ENCODE data around the gene CCDC34.
"Not testable (repeated sequence)": the region's sequence is repeated elsewhere in the genome, so short reads cannot be mapped to it uniquely, and the experiment has no call there.

Gene CCDC34

DNA sequence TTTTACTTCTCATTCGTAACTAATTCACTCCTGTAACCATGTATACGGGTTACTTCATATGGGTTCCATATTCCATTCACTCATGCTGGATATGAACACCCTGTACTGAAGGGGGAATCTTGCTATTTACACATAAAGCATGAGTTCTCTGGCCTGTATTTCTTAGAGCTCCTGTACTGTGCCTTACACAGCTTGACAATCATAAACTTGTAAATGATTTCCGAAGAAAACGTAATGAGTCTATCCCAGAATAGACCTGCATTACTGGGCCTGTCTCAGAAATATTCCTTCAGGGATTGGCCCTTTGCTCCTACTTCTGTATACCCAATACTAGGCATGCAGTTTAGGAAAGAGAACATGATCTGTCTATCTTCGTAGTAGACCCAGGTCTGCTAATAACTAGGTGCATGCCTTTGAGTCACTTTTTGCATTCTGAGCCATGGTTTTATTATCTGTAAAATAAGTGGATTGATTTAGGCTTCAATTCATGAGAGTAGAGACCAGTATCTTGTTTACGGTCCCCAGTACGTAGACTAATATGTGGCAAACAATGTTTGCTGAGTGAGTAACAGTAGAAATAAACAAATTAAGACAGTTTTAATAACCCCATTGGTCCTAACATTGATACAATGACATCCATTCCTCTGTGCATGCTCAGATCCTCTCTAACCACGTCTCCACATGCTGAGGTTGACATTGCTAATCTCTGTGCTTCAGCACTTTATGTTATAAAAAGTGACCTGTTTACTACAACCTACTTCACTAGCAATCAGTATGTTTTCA is 1.2 kb downstream of the CCDC34 start:
- DNase-seq, result no peak

DNA sequence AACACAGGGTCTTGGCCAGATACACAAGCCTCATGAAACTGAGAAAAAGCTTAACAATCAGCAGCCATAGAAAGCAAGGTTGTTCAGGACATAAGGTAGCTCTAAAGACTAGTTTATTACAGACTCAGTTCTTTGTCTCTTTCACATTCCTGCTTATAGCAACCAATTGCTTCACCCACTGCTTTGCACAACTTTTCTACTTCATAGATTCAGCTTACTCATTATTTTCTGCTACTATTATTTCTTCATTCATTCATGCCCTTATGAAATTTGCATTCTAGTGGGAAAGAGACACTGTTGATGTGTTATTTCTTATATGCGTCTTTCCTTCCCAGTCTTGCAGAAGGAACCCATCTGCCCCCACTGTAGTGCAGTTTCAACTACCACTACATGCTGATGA is 4.7 kb downstream of the CCDC34 start:
- DNase-seq, result no peak

DNA sequence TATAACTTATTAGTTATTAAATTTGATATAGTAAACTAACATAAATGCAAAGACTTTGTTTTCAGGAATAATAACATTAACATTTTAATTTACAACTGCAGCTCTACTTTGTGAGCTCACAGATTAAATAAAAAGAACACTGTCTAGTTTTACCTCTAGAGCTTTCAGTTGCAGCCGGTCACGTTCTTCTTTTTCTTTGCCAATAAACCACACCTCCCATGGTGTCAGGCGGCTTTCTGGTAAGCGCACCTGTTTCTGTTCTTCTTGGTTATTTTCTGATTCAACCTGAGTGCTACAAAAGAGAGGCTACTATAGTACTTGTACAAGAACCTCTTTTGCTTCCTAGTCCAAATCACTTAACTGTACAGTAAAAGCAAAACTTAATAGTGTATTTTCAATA is 5.8 kb downstream of the CCDC34 start:
- DNase-seq, result no peak

DNA sequence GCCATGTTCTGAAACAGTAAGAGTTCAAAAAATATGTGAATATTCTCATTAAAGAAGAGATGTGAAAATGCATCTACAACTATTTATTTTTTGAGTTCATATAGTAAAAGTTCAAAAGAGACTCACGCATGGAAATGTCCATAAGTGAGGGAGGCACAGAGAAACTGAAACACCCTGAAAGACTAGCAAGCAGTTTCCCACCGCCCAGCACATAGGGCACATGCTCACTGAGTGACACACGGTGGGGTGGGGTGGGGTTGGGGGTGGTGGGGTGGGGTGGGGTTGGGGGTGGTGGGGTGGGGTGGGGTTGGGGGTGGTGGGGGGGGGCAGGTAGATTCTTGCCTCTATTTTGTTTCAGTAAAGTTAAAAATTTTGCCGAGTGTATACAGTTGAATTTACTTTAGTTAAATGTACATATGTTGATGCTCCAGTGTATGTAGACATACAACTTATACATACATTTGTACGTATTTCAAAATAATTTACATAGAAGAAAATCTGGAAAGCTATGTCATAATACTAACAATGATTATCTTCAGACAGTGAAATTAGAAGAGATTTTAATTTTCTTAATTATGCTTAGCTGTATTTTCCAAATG is 6.3 kb downstream of the CCDC34 start:
- DNase-seq, result no peak

DNA sequence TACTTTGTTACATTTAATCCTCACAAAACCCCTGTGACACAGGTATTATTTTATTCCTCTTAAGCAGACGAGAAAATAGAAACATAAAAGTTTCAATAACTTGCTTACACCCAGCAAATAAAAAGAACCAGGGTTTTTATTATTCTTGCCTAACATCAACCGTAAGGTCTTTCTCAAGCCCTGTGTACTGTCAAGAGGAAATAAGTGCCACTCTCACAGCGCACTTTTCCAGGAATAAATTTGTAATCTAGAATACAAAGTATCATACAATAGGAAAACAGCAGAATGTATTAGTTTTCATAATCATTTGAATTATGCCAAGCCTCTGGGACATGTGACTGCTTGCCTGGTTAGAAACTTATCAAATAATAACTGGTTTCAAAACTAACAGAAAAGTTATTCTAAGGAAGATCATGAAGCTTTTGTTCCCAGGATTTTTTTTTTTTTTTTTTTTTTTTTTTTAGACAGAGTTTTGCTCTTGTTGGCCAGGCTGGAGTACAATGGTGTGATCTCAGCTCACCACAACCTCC is 7.4 kb downstream of the CCDC34 start:
- no peak for DNase-seq

DNA sequence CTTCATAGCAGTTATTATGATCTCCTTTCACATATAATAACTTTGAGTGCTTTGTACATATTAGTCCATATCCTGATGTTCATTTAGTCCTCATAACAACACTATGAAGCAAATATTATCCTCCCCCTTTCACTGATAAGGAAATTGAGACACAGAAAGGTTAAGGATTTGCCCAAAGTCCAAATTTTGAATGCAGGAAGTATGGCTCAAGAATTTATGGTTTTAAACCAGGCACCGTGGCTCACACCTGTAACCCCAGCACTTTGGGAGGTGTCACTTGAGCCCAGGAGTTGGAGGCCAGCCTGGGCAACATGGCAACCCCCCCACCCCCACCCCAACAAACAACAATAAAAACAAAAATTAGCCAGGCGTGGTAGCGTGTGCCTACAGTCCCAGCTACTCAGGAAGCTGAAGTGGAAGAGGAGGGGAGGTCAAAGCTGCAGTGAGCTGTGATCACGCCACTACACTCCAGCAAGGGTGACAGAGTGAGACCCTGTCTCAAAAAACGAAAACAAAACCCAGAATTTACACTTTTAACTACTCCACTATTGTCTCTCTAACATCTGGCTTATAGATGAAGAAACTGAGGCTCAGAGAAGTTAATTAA is 8.6 kb downstream of the CCDC34 start:
- DNase-seq, result no peak

DNA sequence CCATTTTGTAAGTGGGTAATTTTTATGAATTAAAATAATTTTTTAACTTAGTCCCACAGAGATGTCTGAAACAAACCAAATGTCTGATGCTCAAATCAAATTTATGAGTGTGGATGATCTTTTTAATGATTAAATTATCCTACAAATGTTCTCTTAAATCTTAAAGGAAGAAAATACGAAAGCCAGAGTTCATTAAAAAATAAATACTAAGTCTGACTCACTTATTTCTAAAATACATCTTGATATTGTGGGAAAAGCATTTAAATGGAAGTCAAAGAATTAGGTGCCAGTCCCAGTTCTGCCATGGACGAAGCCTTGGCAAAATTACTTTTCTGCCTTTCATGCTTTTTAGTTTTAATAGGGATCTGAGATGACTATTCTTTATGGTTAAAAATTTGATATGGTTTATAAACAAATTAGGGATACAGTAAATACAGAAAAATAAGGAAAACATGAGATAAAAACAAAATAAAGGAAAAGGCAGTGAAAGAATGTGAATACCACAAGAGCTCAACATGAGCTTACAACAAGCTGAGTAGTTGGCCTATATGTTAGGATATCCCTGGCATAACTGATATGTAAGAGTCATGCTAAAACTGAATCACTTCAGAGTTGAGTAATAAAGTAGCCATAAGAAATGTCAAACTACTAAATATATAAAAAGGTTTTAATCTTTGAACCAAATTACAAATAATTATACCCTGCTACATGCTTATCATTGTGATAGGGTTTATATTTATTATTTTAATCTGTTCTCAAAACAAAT is 9.2 kb downstream of the CCDC34 start:
- no peak for DNase-seq

DNA sequence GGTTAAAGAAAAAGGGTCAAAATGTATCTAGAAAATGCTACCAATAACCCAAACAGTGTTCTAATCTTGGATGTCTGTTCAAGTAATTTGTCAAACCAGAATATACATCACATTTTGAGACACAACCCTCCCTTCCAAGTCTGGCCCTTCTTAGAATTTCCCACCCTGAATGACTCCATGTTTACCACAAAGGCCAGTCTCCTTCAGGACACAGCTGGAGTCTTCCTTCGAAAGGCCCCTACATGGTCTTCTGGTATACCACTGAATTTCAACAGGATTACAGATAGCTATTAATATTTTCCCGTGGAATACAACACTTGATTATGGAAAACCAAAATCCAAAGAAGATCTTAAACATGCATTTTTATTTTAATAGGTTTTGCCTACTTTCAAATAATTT is 10.2 kb downstream of the CCDC34 start:
- no peak for DNase-seq

DNA sequence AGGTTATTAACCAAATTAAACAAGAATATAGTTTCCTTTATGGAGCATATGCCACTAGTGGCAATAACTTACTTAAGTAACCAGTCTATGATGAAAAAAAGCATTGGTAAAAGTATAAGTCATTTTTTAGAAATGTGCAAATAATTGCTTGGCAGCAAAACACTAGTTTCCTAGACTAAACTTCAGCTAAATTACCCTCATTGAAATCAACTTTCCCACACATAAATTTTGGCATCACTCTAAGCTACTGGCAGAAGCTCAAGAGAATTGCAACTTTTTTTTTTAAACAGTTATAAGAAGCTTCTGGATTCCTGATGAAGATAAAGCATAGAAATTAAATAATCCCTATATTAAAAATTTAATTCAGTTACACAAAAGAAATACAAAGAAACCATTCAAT is 12.5 kb downstream of the CCDC34 start:
- DNase-seq, result no peak

DNA sequence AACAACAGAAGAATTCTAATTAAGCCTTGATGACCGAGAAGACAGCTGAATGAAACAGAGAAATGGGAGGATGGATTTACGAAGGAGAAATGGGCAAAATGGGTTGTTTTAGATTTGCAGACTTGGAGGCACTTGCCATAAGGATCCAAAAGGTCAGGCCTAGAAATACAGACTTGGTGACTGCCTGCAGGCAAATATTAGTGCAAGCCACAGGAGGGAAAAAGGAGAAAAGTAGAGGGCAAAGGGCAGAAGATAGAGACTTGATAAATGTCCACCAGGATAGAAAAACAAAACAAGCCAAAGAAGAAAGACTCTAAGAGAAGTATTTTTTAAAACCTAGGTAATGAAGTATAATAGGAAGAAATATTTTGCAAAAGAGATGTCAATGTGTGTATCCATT is 13.1 kb downstream of the CCDC34 start:
- no peak for DNase-seq

DNA sequence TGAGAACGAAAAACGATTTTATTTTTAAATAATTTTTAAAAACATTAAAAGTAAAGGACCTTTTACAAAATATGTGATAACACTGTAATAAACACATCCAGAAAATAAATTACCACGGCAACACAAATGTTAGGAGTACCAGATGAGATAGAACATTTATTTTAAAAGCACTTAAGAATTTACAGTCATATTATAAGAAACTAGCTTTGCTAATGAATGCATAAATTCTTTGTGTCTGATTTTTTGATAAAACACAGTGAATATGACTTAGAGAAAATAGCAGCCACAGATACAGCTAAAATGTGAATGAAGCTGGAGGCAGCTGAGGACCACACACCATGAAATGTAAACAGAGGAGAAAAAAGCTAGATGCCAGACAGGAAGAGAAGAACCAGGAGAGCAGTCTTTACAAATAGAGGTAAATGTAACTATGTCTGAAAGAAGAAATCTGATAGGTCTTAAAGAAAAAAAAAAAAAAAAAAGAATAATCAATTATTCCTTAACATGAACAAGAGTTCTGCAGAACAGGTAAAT is 14.6 kb downstream of the CCDC34 start:
- no peak for DNase-seq

DNA sequence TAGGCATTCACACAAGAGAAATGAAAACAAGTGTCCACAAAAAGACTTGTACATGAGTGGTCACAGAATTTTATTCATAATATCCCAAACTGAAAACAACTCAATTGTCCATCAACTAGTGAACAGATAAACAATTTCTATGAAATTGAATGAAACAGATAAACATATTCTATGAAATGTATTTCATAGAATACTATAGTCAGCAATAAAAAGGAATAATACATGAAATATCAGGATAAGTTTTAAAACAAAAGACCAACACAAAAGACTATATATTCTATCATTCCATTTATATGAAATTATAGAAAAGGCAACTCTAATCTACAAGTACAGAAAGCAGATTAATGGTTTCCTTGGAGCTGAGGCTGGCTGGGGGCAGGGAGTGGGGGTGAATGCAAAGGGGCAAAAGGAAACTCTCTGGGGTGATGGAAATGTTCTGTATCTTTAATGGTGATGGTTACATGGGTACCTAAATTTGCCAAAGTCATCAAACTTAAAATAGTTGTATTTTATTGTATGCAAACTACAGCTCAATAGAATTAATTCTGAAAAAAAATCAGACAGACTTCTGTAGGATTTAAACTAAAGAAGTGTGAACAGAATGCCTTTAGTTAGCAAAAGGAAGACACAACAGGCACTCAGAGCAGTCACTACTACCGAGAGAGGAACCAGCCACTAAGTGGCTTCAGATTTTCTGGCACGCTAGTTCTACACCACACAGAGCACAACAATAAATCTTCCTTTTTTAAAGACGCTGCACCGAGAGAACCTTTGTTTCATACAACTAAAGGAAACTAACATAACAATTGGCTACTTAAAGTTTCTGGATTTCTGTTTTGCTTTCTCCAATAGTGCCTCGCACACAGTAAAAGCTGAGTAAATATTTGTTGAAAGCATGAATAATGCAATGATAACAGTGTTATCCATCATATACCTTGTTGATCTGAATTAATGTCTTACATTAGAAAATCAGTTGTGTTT is 15.4 kb downstream of the CCDC34 start:
- no peak for DNase-seq

DNA sequence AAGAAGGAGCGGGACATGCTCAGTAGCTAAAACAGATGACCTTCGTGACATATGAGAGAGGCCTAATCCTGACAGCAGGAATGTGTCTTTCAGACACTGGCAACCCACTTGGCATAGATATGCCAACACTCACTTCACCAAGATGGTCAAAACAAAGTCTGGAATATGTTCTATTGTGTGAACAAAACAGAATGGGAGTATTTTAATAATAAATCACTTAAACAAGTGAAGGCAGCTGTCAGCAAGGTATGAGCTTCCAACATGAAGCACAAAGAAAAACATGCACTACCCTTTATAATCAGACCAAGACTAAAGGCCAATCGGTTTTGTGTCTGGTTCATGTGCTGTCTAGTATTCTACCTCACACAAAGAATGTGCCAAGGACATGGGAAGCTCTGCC is 23.1 kb downstream of the CCDC34 start:
- no peak for DNase-seq

DNA sequence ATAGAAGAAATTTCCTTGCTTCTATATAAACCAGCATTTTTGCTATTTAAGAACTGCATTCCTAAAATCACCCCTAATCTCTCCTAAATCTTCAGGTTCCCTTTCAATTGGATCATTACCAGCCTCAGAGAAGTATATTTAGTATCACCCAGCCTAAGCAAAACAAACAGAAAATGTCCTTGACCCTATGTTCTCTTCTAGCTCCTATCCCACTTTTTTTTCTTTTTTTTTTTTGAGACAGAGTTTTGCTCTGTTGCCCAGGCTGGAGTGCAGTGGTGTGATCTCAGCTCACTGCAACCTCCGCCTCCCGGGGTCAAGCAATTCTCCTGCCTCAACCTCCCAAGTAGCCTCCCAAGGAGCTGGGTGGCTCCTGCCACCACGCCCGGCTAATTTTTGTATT is 28.3 kb downstream of the CCDC34 start:
- not testable (repeated sequence) for DNase-seq

DNA sequence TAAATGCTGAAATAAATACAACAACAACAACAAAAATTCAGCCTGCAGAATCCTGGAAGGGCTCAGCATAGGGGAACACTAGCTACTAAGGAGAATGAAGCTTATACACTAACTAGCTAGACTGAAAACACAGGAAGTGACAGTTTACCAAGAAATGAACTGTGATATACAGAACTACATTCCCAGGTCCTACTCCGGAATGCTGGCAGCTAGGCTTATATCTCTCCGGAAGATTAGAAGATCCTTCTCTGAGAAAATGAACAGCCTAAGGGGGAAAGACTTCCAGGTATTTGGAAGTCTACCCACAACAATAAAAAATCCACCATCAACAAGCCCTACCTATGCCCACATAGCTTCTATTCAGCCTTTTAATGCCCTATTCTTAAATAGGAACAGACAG is 31.0 kb downstream of the CCDC34 start:
- DNase-seq, result no peak

DNA sequence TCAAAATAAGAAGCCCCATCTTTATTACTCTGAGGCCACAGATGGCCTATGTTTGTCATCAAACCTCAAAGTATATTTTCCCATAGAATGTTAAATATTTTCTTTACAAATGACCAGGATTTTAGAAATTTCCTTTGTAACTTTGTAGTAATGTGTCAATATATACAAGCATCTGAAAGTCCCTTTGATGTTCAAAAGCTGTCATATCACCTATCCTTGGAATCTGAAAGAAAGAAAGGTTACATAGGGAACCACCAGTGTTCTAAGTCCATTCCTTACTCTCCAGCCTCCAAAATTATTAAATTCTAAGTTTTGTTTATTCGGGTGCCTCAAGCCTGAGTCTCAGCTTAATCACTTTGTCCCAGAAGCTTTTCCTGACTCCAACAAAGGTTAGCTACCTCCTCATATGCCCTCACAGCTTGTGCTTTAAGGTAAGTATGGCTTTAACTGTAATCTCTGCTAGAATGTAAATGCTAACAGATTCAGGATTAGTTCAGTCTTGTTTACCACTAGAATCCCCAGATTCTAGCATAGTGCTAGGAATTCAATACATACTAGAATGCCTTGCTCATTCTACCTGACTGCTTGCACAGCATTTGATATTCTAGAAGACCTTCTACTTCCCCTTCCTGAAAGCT is 32.3 kb downstream of the CCDC34 start:
- no peak for DNase-seq

DNA sequence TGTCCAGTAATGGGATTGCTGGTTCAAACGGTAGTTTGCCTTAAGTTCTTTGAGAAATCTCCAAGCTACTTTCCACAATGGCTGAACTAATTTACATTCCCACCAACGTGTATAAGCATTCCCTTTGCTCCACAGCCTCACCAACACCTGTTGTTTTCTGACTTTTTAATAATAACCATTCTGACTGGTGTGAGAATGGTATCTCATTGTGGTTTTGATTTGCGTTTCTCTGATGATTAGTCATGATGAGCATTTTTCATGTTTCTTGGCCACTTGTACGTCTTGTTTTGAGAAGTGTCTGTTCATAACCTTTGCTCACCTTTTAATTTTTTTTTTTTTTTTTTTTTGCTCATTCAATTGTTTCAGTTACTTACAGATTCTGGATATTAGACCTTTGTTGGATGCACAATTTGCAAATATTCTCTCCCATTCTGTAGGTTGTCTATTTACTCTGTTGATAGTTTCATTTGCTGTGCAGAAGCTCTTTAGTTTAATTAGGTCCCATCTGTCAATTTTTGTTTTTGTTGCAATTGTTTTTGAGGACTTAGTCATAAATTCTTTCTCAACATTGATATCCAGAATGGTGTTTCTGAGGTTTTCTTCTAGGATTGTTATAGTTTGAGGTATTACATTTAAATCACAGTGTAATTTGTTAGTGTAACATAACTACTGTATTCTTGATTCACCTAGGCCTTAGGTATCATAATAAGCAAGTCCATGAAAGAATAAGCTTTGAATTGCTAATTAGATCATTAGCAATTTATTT is 33.0 kb downstream of the CCDC34 start:
- no peak for DNase-seq

DNA sequence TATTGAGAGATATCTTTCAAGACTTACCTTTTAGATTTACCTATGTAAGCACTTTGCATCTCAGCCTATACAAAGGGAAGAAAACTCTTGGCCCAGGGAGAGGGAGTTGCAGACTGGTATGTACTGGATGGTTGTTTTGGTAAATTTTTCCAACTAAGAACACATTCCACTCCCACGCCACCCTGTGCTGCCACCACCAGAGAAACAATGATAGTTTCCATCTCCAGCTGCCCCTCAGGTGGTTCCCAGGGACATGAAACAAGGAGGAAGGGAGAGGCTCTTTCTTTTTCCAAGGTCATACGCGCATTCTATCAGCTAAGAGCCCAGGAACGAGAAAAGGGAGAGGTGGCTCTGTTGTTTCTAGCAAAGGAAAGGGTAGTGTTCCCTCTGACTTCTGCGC is 34.4 kb downstream of the CCDC34 start:
- no peak for DNase-seq

DNA sequence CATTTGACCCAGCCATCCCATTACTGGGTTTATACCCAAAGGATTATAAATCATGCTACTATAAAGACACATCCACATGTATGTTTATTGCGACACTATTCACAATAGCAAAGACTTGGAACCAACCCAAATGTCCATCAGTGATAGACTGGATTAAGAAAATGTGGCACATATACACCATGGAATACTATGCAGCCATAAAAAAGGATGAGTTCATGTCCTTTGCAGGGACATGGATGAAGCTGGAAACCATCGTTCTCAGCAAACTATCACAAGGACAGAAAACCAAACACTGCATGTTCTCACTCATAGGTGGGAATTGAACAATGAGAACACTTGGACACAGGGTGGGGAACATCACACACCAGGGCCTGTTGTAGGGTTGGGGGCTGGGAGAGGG is 36.0 kb downstream of the CCDC34 start:
- DNase-seq, result not testable (repeated sequence)

DNA sequence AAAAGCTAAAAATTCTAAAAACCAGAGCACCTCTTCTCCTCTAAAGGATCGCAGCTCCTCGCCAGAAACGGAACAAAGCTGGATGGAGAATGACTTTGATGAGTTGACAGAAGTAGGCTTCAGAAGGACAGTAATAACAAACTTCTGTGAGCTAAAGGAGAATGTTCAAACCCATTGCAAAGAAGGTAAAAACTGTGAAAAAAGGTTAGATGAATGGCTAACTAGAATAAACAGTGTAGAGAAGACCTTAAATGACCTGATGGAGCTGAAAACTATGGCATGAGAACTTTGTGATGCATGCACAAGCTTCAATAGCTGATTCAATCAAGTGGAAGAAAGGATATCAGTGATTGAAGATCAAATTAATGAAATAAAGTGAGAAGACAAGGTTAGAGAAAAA is 40.8 kb downstream of the CCDC34 start:
- DNase-seq, result not testable (repeated sequence)

DNA sequence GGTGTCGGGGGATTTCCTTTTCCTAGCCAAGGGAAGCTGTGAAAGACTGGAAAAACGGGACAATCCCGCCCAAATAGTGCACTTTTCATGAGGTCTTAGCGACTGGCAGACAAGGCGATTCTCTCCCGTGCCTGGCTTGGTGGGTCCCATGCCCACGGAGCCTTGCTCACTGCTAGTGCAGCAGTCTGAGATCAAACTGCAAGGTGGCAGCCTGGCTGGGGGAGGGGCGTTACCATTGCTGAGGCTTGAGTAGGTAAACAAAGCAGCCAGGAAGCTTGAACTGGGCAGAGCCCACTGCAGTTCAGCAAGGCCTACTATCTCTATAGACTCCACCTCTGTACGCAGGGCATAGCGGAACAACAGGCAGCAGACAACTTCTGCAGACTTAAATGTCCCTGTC is 41.7 kb downstream of the CCDC34 start:
- DNase-seq, result not testable (repeated sequence)

Data from Kasumi-1 (cell line).